M059J (cell line): ENCODE measurements around the gene ADM. TPM values are rescaled to one million over a fixed set of nuclear protein-coding genes. Genes with fewer than 3 reads are reported as not detected.
A peak's percentile ranks its signal among the peaks of the same experiment; 100 is the strongest.

Experiments used
- DNase-seq: peaks from one replicate; pipeline ENCODE4 v3.0.0-alpha.2; 2012; ENCODE audit warnings: low read depth
- total RNA-seq: library from RNA; depleted of rRNA; stranded (reverse); fragments of >200 nt; shearing (Covaris generic); gene quantifications from 2 replicates; pipeline ENCODE4 v1.2.3, GENCODE V29; 2014

The ADM gene
- total RNA-seq, 1 experiment from 2014 or later, result 361 TPM

GRCh38 chr11:10309163-10310093 lies 4.6 kb downstream of the ADM start:
- peak; percentile 97 for DNase-seq

- peak; percentile 61 for DNase-seq
Measured at GRCh38 chr11:10310301-10310841, 5.5 kb downstream of the ADM start.

GRCh38 chr11:10311802-10312201 lies 6.9 kb downstream of the ADM start:
- DNase-seq, result no peak

- DNase-seq, result peak; percentile 67
Measured at GRCh38 chr11:10314199-10315072, 9.6 kb downstream of the ADM start.

GRCh38 chr11:10315083-10315482 lies 10.2 kb downstream of the ADM start:
- no peak for DNase-seq

- DNase-seq, result no peak
Measured at GRCh38 chr11:10317151-10317755, 12.4 kb downstream of the ADM start.

GRCh38 chr11:10317776-10318526 lies 13.1 kb downstream of the ADM start:
- no peak for DNase-seq

GRCh38 chr11:10318527-10318802 lies 13.6 kb downstream of the ADM start:
- no peak for DNase-seq

GRCh38 chr11:10319702-10320558 lies 15.1 kb downstream of the ADM start:
- no peak for DNase-seq

- no peak for DNase-seq
Measured at GRCh38 chr11:10320736-10321465, 16.0 kb downstream of the ADM start.

- DNase-seq, result no peak
Measured at GRCh38 chr11:10322401-10322800, 17.5 kb downstream of the ADM start.

- peak; percentile 94 for DNase-seq
Measured at GRCh38 chr11:10322830-10323792, 18.2 kb downstream of the ADM start.

GRCh38 chr11:10323793-10324170 lies 18.9 kb downstream of the ADM start:
- DNase-seq, result peak; percentile 83

GRCh38 chr11:10324474-10324873 lies 19.6 kb downstream of the ADM start:
- no peak for DNase-seq

GRCh38 chr11:10325277-10326011 lies 20.6 kb downstream of the ADM start:
- peak; percentile 83 for DNase-seq

GRCh38 chr11:10326012-10326964 lies 21.4 kb downstream of the ADM start:
- DNase-seq, result peak; percentile 44

GRCh38 chr11:10327254-10327653 lies 22.4 kb downstream of the ADM start:
- DNase-seq, result peak; percentile 48
